Measurements from ENCODE around the gene TBC1D22A. TPM values are rescaled to one million over a fixed set of nuclear protein-coding genes. Genes with fewer than 3 reads are reported as not detected.

The TBC1D22A gene
- total RNA-seq, 1 donor from 2014 or later, result 24.2 TPM

GRCh38 chr22:46974077-46974476 lies 211.6 kb downstream of the TBC1D22A start:
- no peak overlapping the region for H2AFZ ChIP-seq (ENCODE audit: low read depth, low read length)
- Mint-ChIP-seq H3K4me1 (ENCODE audit: low read depth, unreplicated experiment) (peaks cover 11% of the 10 kb centered on the region), H3K36me3 (ENCODE audit: low read depth, unreplicated experiment) (peaks cover 18% of the 10 kb centered on the region), H3K27ac (ENCODE audit: unreplicated experiment) (no peak overlapping the region), H3K27me3 (ENCODE audit: low read depth, unreplicated experiment) (no peaks in the 10 kb centered on the region), H3K4me3 (ENCODE audit: unreplicated experiment) (no peak overlapping the region), H3K9me3 (ENCODE audit: unreplicated experiment) (no peaks in the 10 kb centered on the region)
- H3K27ac ChIP-seq (ENCODE audit: low read depth, low read length), result no peak overlapping the region
- no peaks in the 10 kb centered on the region for H3K36me3 ChIP-seq (ENCODE audit: insufficient read depth, low read length)
- H3K79me2 ChIP-seq (ENCODE audit: insufficient read depth, low read length), result no peaks in the 10 kb centered on the region
- H3K4me3 ChIP-seq (ENCODE audit: insufficient read depth, low read depth, low read length), result no peak overlapping the region
- no peaks in the 10 kb centered on the region for H3K9me3 ChIP-seq (ENCODE audit: insufficient read depth, low read depth, low read length)
- no peak for FAIRE-seq
- H3K9ac ChIP-seq (ENCODE audit: low read length), result no peak overlapping the region
- no peaks in the 10 kb centered on the region for H3K27me3 ChIP-seq (ENCODE audit: insufficient read depth, low read length)
- no peak overlapping the region for H3K4me2 ChIP-seq (ENCODE audit: low read length)
- peaks cover 3% of the 10 kb centered on the region for H3K4me1 ChIP-seq (ENCODE audit: insufficient read depth, low read length)
- no peak for DNase-seq (ENCODE audit: low read depth)
- TF ChIP-seq EZH2 (IDR thresholded peaks at IDR 0.05; ENCODE audit: insufficient read depth, low read length), result no peak
- TF ChIP-seq CTCF (IDR thresholded peaks at IDR 0.05; ENCODE audit: insufficient read depth, low read depth, low read length), result no peak
- peaks cover 18% of the 10 kb centered on the region for H4K20me1 ChIP-seq (ENCODE audit: insufficient read depth, low read length)

- H3K4me1 Mint-ChIP-seq (ENCODE audit: low read depth, unreplicated experiment), result peaks cover 11% of the 10 kb centered on the region
- H3K27ac Mint-ChIP-seq (ENCODE audit: unreplicated experiment), result no peak overlapping the region
- H3K27ac ChIP-seq (ENCODE audit: low read depth, low read length), result no peak overlapping the region
- H4K20me1 ChIP-seq (ENCODE audit: insufficient read depth, low read length), result peaks cover 13% of the 10 kb centered on the region
- DNase-seq (ENCODE audit: low read depth) (no peak), FAIRE-seq (no peak)
- H3K9me3 ChIP-seq (ENCODE audit: insufficient read depth, low read depth, low read length), result no peaks in the 10 kb centered on the region
- H2AFZ ChIP-seq (ENCODE audit: low read depth, low read length), result no peak overlapping the region
- no peaks in the 10 kb centered on the region for H3K79me2 ChIP-seq (ENCODE audit: insufficient read depth, low read length)
- TF ChIP-seq EZH2 (IDR thresholded peaks at IDR 0.05; ENCODE audit: insufficient read depth, low read length), result no peak
- TF ChIP-seq CTCF (IDR thresholded peaks at IDR 0.05; ENCODE audit: insufficient read depth, low read depth, low read length), result no peak
- H3K4me3 ChIP-seq (ENCODE audit: insufficient read depth, low read depth, low read length), result no peak overlapping the region
- H3K9ac ChIP-seq (ENCODE audit: low read length), result no peak overlapping the region
- no peaks in the 10 kb centered on the region for H3K9me3 Mint-ChIP-seq (ENCODE audit: unreplicated experiment)
- no peaks in the 10 kb centered on the region for H3K27me3 ChIP-seq (ENCODE audit: insufficient read depth, low read length)
- no peak overlapping the region for H3K4me3 Mint-ChIP-seq (ENCODE audit: unreplicated experiment)
- peaks cover 3% of the 10 kb centered on the region for H3K36me3 ChIP-seq (ENCODE audit: insufficient read depth, low read length)
- H3K36me3 Mint-ChIP-seq (ENCODE audit: low read depth, unreplicated experiment), result peaks cover 26% of the 10 kb centered on the region
- no peaks in the 10 kb centered on the region for H3K27me3 Mint-ChIP-seq (ENCODE audit: low read depth, unreplicated experiment)
- H3K4me1 ChIP-seq (ENCODE audit: insufficient read depth, low read length), result peaks cover 3% of the 10 kb centered on the region
- no peak overlapping the region for H3K4me2 ChIP-seq (ENCODE audit: low read length)
Measured at GRCh38 chr22:46974631-46975585, 212.5 kb downstream of the TBC1D22A start.

GRCh38 chr22:46976143-46976542 lies 213.7 kb downstream of the TBC1D22A start:
- Mint-ChIP-seq H3K36me3 (ENCODE audit: low read depth, unreplicated experiment) (peaks cover 29% of the 10 kb centered on the region), H3K9me3 (ENCODE audit: unreplicated experiment) (no peaks in the 10 kb centered on the region), H3K27me3 (ENCODE audit: low read depth, unreplicated experiment) (no peaks in the 10 kb centered on the region), H3K4me3 (ENCODE audit: unreplicated experiment) (no peak overlapping the region), H3K4me1 (ENCODE audit: low read depth, unreplicated experiment) (peaks cover 5% of the 10 kb centered on the region), H3K27ac (ENCODE audit: unreplicated experiment) (no peak overlapping the region)
- Histone ChIP-seq H3K4me3 (ENCODE audit: insufficient read depth, low read depth, low read length) (no peak overlapping the region), H3K27ac (ENCODE audit: low read depth, low read length) (no peak overlapping the region), H3K36me3 (ENCODE audit: insufficient read depth, low read length) (peaks cover 3% of the 10 kb centered on the region), H3K4me2 (ENCODE audit: low read length) (no peak overlapping the region), H3K4me1 (ENCODE audit: insufficient read depth, low read length) (peaks cover 3% of the 10 kb centered on the region), H4K20me1 (ENCODE audit: insufficient read depth, low read length) (peaks cover 5% of the 10 kb centered on the region), H3K9ac (ENCODE audit: low read length) (no peak overlapping the region), H3K27me3 (ENCODE audit: insufficient read depth, low read length) (no peaks in the 10 kb centered on the region), H3K9me3 (ENCODE audit: insufficient read depth, low read depth, low read length) (no peaks in the 10 kb centered on the region), H2AFZ (ENCODE audit: low read depth, low read length) (no peak overlapping the region), H3K79me2 (ENCODE audit: insufficient read depth, low read length) (no peaks in the 10 kb centered on the region)
- no peak for DNase-seq (ENCODE audit: low read depth)
- no peak for TF ChIP-seq EZH2 (IDR thresholded peaks at IDR 0.05; ENCODE audit: insufficient read depth, low read length)
- TF ChIP-seq CTCF (IDR thresholded peaks at IDR 0.05; ENCODE audit: insufficient read depth, low read depth, low read length), result no peak
- FAIRE-seq, result no peak

All from astrocyte (in vitro differentiated cells and primary cell).